Stimulated activated CD8-positive, alpha-beta memory T cell treated with anti-CD3 and anti-CD28 coated beads, Interleukin-2, amount 100 ng/mL, for 1 hour (primary cell): ENCODE data around the gene FAHD2A.
"Not testable (repeated sequence)": the region's sequence is repeated elsewhere in the genome, so short reads cannot be mapped to it uniquely, and the experiment has no call there.

Source experiments
- DNase-seq, 2 donors: peaks; one replicate each; pipeline ENCODE4 v3.0.0-alpha.2; 2020; ENCODE audit warnings: low read depth in 2 of 2

Gene FAHD2A

GRCh38 chr2:95376311-95377215 lies 25.9 kb upstream of the FAHD2A start:
- DNase-seq: no peak

- DNase-seq: no peak
These were observed 25.0 kb upstream of the FAHD2A start for GRCh38 chr2:95377216-95378123.

DNA sequence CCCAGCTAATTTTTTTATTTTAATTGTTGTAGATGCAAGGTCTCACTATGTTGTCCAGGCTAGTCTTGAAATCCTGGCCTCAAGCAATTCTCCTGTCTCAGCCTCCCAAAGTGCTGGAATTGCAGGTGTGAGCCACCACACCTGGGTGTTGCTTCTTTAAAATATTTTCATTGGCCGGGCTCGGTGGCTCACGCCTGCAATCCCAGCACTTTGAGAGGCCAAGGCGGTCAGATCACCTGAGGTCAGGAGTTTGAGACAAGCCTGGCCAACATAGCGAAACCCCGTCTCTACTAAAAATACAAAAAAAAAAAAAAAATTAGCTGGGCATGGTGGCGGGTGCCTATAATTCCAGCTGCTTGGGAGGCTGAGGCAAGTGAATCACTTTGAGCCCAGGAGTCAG lies 24.2 kb upstream of the FAHD2A start:
- not testable (repeated sequence) for DNase-seq

DNA sequence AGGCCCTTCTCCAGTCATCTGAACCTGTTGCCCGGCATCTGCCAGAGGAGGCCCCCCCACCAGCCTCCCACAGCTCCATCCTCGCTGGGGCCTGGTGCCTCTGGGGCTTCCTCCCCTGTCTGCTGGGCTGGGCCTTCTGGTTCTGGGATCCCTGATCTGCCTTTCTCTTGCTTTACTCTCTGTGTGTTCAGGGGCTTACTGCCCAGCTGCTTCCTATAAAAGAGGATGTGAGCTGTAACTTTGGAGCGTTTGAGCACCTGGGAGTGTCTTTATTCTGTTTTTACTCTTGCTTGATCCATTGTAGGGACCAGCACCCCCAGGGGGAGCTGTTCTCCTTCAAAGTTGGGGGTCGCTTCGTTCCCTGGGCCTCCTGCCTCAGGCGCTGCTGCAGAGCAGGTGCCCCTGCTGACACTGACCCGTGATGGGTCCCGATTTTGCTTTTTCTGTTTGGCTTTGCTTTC lies 23.1 kb upstream of the FAHD2A start:
- no peak for DNase-seq

DNA sequence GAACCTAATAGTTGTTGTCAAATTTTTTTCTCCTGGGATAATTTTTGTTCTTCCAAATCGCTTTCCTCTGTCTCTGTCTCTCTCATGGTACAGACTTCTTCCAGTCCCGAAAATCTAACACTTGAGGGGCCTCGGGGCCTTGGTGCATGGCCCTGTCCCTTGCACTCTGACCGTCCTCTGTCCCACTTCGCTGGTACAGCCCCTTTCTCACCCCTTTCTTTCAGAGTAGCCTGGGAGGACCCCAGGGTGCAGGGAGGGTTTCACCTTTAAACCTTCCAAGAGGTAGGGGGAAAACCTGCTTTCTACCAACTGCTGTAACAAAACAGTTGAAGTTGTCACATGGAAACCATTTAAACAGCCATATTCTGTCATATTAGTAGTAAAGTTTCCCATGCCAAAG lies 22.2 kb upstream of the FAHD2A start:
- DNase-seq: no peak

GRCh38 chr2:95380731-95381130 lies 21.8 kb upstream of the FAHD2A start:
- no peak for DNase-seq

- DNase-seq: no peak
These were observed 21.0 kb upstream of the FAHD2A start for GRCh38 chr2:95381212-95382191.

DNA sequence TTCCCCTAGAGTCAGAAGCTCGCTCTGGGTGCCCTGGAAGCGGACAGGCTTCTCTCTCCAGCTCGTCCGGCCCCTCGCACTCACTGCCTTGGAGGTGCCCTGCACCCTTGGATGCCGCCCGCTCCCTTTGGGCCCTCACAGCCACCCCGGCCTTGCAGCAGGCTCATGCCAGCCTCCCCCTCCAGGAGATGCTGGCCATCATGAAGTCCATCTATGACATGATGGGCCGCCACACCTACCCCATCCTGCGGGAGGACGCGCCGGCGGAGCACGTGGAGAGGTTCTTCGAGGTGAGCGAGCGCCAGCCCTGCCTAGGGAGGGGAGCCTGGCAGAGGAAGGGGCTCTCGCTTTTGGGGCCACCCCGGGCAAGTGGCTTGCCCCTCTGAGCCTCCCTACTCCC lies 20.3 kb upstream of the FAHD2A start:
- no peak for DNase-seq

- DNase-seq: no peak
These were observed 19.5 kb upstream of the FAHD2A start for GRCh38 chr2:95382686-95383634.

- no peak for DNase-seq
These were observed 18.9 kb upstream of the FAHD2A start for GRCh38 chr2:95383635-95384027.

- DNase-seq: no peak
These were observed 17.5 kb upstream of the FAHD2A start for GRCh38 chr2:95384854-95385569.

GRCh38 chr2:95385570-95385984 lies 16.9 kb upstream of the FAHD2A start:
- no peak for DNase-seq

- DNase-seq: no peak
These were observed 16.5 kb upstream of the FAHD2A start for GRCh38 chr2:95386031-95386430.

DNA sequence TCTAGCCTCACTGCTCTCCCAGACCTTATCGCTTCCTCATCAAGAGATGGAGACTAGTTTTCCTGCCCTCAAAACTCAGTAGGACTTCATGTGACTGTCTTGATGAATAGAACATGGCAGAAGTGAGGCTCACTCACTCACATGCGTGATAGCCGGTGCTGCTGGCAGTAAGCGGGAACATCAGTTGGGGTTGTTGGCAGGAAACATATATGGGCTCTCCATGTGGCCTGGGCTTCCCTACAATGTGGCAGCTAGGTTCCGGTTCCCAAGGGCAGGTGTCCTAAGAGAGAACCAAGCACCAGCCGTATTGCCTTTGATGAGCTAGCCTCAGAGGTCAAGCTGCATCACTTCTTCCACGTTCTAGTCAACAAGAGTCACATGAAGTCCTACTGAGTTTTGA lies 15.2 kb upstream of the FAHD2A start:
- no peak for DNase-seq

- DNase-seq: no peak
These were observed 14.3 kb upstream of the FAHD2A start for GRCh38 chr2:95388091-95388692.

GRCh38 chr2:95388856-95389244 lies 13.7 kb upstream of the FAHD2A start:
- DNase-seq: no peak

- peak in 1 of 2 donors; percentile 15 for DNase-seq
These were observed 13.0 kb upstream of the FAHD2A start for GRCh38 chr2:95389245-95390119.

DNA sequence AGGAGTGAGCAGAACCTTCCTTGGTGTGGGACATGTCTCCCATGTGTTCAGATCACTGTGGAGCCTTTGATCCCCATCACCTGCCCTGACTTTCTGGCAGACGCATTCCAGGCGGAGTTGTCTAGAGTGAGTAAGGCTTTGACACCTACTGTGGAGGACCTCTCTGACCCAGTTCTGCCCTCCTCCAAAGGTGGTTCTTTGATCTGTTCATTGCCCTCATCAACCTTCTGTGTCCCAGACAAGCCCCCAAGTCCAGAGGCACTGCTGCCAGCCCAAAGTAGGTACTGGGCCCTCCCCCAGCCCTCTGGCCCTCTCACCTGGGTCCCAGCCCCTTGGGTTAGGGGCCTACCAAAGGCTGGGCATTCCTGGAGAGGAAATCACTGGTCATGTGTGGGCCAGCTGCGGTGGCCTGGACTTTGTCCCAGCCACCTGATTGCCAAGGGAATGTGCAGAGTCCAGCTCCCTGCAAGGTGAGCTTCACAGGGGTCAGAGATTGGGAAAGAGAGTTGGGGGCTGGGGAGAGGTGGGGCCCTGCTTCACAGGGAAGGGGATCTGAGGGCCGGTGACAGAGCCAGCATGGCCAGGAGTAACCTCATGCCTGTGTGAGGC lies 12.1 kb upstream of the FAHD2A start:
- DNase-seq: no peak
